ENCODE data around the gene ABCD4. TPM values are rescaled to one million over a fixed set of nuclear protein-coding genes. Genes with fewer than 3 reads are reported as not detected.
"Not testable (repeated sequence)": the region's sequence is repeated elsewhere in the genome, so short reads cannot be mapped to it uniquely, and the experiment has no call there.

Gene ABCD4
- total RNA-seq, 2 experiments from 2014 or later, result 42.7 to 47.7 TPM

GRCh38 chr14:74297986-74298385, 4.7 kb downstream of the ABCD4 start:
- ChIA-PET POLR2A (no interaction called here), CTCF (no interaction called here)
- DNase-seq, result no peak
- no peak overlapping the region for H3K27ac Mint-ChIP-seq
- H3K4me1 Mint-ChIP-seq (ENCODE audit: low read depth), result peaks cover 28% of the 10 kb centered on the region
- H3K4me3 Mint-ChIP-seq, result no peak overlapping the region
- intact Hi-C loops (cut with micrococcal nuclease), result no loop called here
- H3K27me3 Mint-ChIP-seq, result no peaks in the 10 kb centered on the region
- peaks cover 8% of the 10 kb centered on the region for H3K36me3 Mint-ChIP-seq
- H3K9me3 Mint-ChIP-seq, result no peaks in the 10 kb centered on the region

- DNase-seq, result no peak
- H3K36me3 Mint-ChIP-seq, result peaks cover 14% of the 10 kb centered on the region
- CTCF ChIA-PET, result interaction anchor here (1.7 to 1.9 kb wide), 2 partner anchors 29 to 37 kb away, joined by 4 to 6 read pairs; no protein-coding TSS in a partner anchor
- H3K27ac Mint-ChIP-seq, result no peak overlapping the region
- H3K27me3 Mint-ChIP-seq, result no peaks in the 10 kb centered on the region
- H3K4me1 Mint-ChIP-seq (ENCODE audit: low read depth), result peaks cover 20% of the 10 kb centered on the region
- POLR2A ChIA-PET, result no interaction called here
- H3K4me3 Mint-ChIP-seq, result no peak overlapping the region
- intact Hi-C loops (cut with micrococcal nuclease), result no loop called here
- no peaks in the 10 kb centered on the region for H3K9me3 Mint-ChIP-seq
Observed at GRCh38 chr14:74296037-74296467, 6.7 kb downstream of the ABCD4 start.

GRCh38 chr14:74293606-74294005, 9.1 kb downstream of the ABCD4 start:
- DNase-seq, result no peak
- H3K36me3 Mint-ChIP-seq, result peaks cover 10% of the 10 kb centered on the region
- H3K27ac Mint-ChIP-seq, result no peak overlapping the region
- H3K4me1 Mint-ChIP-seq (ENCODE audit: low read depth), result peaks cover 9% of the 10 kb centered on the region
- H3K27me3 Mint-ChIP-seq, result no peaks in the 10 kb centered on the region
- intact Hi-C loops (cut with micrococcal nuclease), result no loop called here
- H3K4me3 Mint-ChIP-seq, result no peak overlapping the region
- ChIA-PET CTCF (interaction anchor here (1.9 kb wide), 1 partner anchor 10 kb away, joined by 5 read pairs; no protein-coding TSS in a partner anchor), POLR2A (no interaction called here)
- H3K9me3 Mint-ChIP-seq, result no peaks in the 10 kb centered on the region

GRCh38 chr14:74292061-74292460, 10.7 kb downstream of the ABCD4 start:
- POLR2A ChIA-PET, result no interaction called here
- no peak overlapping the region for H3K27ac Mint-ChIP-seq
- H3K36me3 Mint-ChIP-seq, result peaks cover 12% of the 10 kb centered on the region
- no peaks in the 10 kb centered on the region for H3K9me3 Mint-ChIP-seq
- CTCF ChIA-PET, result no interaction called here
- H3K4me1 Mint-ChIP-seq (ENCODE audit: low read depth), result no peaks in the 10 kb centered on the region
- H3K4me3 Mint-ChIP-seq, result no peak overlapping the region
- intact Hi-C loops (cut with micrococcal nuclease), result no loop called here
- no peak for DNase-seq
- no peaks in the 10 kb centered on the region for H3K27me3 Mint-ChIP-seq

GRCh38 chr14:74290415-74290814, 12.3 kb downstream of the ABCD4 start:
- ChIA-PET POLR2A (no interaction called here), CTCF (no interaction called here)
- H3K27ac Mint-ChIP-seq, result no peak overlapping the region
- H3K9me3 Mint-ChIP-seq, result no peaks in the 10 kb centered on the region
- H3K36me3 Mint-ChIP-seq, result peaks cover 24% of the 10 kb centered on the region
- no peak for DNase-seq
- H3K4me3 Mint-ChIP-seq, result no peak overlapping the region
- H3K27me3 Mint-ChIP-seq, result no peaks in the 10 kb centered on the region
- H3K4me1 Mint-ChIP-seq (ENCODE audit: low read depth), result no peaks in the 10 kb centered on the region
- intact Hi-C loops (cut with micrococcal nuclease), result no loop called here

GRCh38 chr14:74289801-74290200, 12.9 kb downstream of the ABCD4 start:
- ChIA-PET POLR2A (no interaction called here), CTCF (no interaction called here)
- Mint-ChIP-seq H3K27me3 (no peaks in the 10 kb centered on the region), H3K9me3 (no peaks in the 10 kb centered on the region), H3K27ac (no peak overlapping the region), H3K4me3 (no peak overlapping the region), H3K4me1 (ENCODE audit: low read depth) (no peaks in the 10 kb centered on the region), H3K36me3 (peaks cover 25% of the 10 kb centered on the region)
- no peak for DNase-seq
- intact Hi-C loops (cut with micrococcal nuclease), result no loop called here

- Mint-ChIP-seq H3K27me3 (no peaks in the 10 kb centered on the region), H3K27ac (no peak overlapping the region), H3K9me3 (no peaks in the 10 kb centered on the region), H3K4me3 (no peak overlapping the region), H3K36me3 (peaks cover 35% of the 10 kb centered on the region), H3K4me1 (ENCODE audit: low read depth) (no peaks in the 10 kb centered on the region)
- no peak for DNase-seq
- intact Hi-C loops (cut with micrococcal nuclease), result no loop called here
- CTCF ChIA-PET, result interaction anchor here (0.9 to 1.7 kb wide), 2 partner anchors 10 to 35 kb away, joined by 3 to 4 read pairs; no protein-coding TSS in a partner anchor
- POLR2A ChIA-PET, result no interaction called here
Observed at GRCh38 chr14:74286736-74287135, 16.0 kb downstream of the ABCD4 start.

- Mint-ChIP-seq H3K27ac (no peak overlapping the region), H3K4me3 (no peak overlapping the region), H3K27me3 (no peaks in the 10 kb centered on the region), H3K4me1 (ENCODE audit: low read depth) (no peaks in the 10 kb centered on the region), H3K9me3 (peaks cover 12% of the 10 kb centered on the region), H3K36me3 (peaks cover 29% of the 10 kb centered on the region)
- ChIA-PET CTCF (interaction anchor here (1.4 kb wide), 1 partner anchor 20 kb away, joined by 3 read pairs; no protein-coding TSS in a partner anchor), POLR2A (no interaction called here)
- DNase-seq, result no peak
- intact Hi-C loops (cut with micrococcal nuclease), result no loop called here
Observed at GRCh38 chr14:74281069-74281468, 21.7 kb downstream of the ABCD4 start.

- H3K9me3 Mint-ChIP-seq, result peaks cover 12% of the 10 kb centered on the region
- CTCF ChIA-PET, result interaction anchor here (0.6 to 1.2 kb wide), 3 partner anchors 10 to 166 kb away, joined by 3 to 5 read pairs (median 5); no protein-coding TSS in a partner anchor
- no peaks in the 10 kb centered on the region for H3K4me1 Mint-ChIP-seq (ENCODE audit: low read depth)
- H3K27me3 Mint-ChIP-seq, result no peaks in the 10 kb centered on the region
- DNase-seq, result no peak
- H3K36me3 Mint-ChIP-seq, result peaks cover 11% of the 10 kb centered on the region
- no peak overlapping the region for H3K27ac Mint-ChIP-seq
- POLR2A ChIA-PET, result no interaction called here
- intact Hi-C loops (cut with micrococcal nuclease), result no loop called here
- no peak overlapping the region for H3K4me3 Mint-ChIP-seq
Observed at GRCh38 chr14:74278080-74278479, 24.7 kb downstream of the ABCD4 start.

- Mint-ChIP-seq H3K27ac (no peak overlapping the region), H3K4me3 (no peak overlapping the region), H3K27me3 (peaks cover 3% of the 10 kb centered on the region), H3K4me1 (ENCODE audit: low read depth) (no peaks in the 10 kb centered on the region), H3K36me3 (no peaks in the 10 kb centered on the region), H3K9me3 (peaks cover 12% of the 10 kb centered on the region)
- POLR2A ChIA-PET, result no interaction called here
- CTCF ChIA-PET, result interaction anchor here (1.0 to 1.2 kb wide), 2 partner anchors 18 to 23 kb away, joined by 3 read pairs; no protein-coding TSS in a partner anchor
- intact Hi-C loops (cut with micrococcal nuclease), result no loop called here
- DNase-seq, result no peak
Observed at GRCh38 chr14:74275241-74275841, 27.4 kb downstream of the ABCD4 start.

- intact Hi-C loops (cut with micrococcal nuclease), result no loop called here
- Mint-ChIP-seq H3K4me1 (ENCODE audit: low read depth) (no peaks in the 10 kb centered on the region), H3K36me3 (no peaks in the 10 kb centered on the region), H3K27me3 (peaks cover 7% of the 10 kb centered on the region), H3K9me3 (no peaks in the 10 kb centered on the region), H3K4me3 (no peak overlapping the region), H3K27ac (no peak overlapping the region)
- no peak for DNase-seq
- CTCF ChIA-PET, result no interaction called here
- POLR2A ChIA-PET, result no interaction called here
Observed at GRCh38 chr14:74271365-74271764, 31.4 kb downstream of the ABCD4 start.

GRCh38 chr14:74270382-74271177, 32.2 kb downstream of the ABCD4 start:
- intact Hi-C loops (cut with micrococcal nuclease); H3K9me3 Mint-ChIP-seq; H3K4me3 Mint-ChIP-seq; H3K4me1 Mint-ChIP-seq (ENCODE audit: low read depth); CTCF ChIA-PET; H3K27ac Mint-ChIP-seq; H3K27me3 Mint-ChIP-seq; DNase-seq; H3K36me3 Mint-ChIP-seq; POLR2A ChIA-PET: not testable (repeated sequence)

All from activated CD4-positive, alpha-beta memory T cell treated with anti-CD3 and anti-CD28 coated beads for 36 hours (primary cell).